HG02798 (cell line): ENCODE results near the gene SMAD3.
"Not testable (repeated sequence)": the region's sequence is repeated elsewhere in the genome, so short reads cannot be mapped to it uniquely, and the experiment has no call there.

Experiments
- ATAC-seq: cut with Tn5 transposase; IDR thresholded peaks from one replicate; pipeline ENCODE4 v1.9.1; 2021; ENCODE audit warnings: mild to moderate bottlenecking; ENCODE audit not compliant: unreplicated experiment, poor library complexity

Gene SMAD3

DNA sequence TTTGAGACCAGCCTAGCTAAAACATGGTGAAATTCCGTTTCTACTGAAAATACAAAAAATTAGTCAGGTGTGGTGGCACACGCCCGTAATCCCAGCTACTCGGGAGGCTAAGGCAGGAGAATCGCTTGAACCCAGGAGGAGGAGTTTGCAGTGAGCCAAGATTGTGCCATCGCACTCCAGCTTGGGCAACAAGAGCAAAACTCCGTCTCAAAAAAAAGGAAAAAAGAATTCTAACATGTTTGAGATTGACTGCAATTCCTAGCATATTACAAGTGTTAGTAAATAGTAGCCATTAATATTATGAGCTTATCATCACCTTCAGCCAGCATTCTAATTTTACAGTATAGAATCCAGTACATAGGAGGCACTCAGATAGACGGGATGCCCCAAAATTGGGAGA is 57.9 kb downstream of the SMAD3 start:
- not testable (repeated sequence) for ATAC-seq

DNA sequence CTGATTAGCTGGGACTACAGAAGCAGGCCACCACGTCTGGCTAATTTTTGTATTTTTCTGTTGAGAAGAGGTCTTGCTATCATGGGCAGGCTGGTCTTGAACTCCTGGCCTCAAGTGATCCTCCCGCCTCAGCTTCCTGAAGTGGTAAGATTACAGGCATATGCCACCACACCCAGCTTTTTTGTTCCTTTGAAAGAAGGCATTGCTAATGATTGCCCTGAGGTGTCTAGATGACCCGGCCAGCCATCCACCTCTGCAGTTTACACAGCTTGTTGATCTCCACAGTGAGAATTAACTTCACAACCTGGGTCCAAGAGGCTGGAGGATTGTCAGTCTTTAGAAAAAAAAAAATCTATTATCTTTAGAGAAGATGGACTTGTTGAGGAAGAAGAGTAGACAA is 58.7 kb downstream of the SMAD3 start:
- no peak for ATAC-seq

DNA sequence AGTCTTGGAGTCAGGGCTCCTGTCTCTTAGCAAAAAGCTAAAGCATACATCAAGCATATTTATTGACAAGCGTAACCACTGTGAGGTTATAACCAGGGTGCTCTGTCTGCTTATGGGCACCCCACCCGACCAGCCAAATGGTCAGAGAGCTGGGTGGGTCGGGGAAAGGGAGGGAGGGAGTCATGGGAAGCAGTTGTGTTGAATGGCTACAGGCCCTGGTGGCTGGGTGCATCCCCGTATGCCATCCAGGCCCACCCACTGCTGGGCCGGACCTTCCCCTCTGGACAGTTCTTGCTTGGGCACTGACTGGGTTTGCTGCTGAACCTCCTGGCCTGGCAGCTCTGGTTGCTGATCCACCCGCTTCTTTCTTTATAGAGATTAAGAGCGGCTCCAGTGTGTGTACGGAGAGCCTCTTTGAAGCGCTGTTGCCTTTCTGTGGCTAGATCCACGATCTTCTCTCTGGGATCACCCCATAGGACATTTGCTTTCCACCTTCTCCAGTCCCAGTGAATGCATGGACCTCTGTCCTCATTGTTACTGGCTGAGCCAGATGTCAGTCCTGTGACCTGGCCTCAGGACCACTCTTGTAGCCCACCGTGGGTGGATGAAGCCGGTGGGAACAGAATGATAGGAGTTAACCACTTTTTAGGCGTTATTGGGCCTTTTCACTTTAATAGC is 59.6 kb downstream of the SMAD3 start:
- no peak for ATAC-seq

DNA sequence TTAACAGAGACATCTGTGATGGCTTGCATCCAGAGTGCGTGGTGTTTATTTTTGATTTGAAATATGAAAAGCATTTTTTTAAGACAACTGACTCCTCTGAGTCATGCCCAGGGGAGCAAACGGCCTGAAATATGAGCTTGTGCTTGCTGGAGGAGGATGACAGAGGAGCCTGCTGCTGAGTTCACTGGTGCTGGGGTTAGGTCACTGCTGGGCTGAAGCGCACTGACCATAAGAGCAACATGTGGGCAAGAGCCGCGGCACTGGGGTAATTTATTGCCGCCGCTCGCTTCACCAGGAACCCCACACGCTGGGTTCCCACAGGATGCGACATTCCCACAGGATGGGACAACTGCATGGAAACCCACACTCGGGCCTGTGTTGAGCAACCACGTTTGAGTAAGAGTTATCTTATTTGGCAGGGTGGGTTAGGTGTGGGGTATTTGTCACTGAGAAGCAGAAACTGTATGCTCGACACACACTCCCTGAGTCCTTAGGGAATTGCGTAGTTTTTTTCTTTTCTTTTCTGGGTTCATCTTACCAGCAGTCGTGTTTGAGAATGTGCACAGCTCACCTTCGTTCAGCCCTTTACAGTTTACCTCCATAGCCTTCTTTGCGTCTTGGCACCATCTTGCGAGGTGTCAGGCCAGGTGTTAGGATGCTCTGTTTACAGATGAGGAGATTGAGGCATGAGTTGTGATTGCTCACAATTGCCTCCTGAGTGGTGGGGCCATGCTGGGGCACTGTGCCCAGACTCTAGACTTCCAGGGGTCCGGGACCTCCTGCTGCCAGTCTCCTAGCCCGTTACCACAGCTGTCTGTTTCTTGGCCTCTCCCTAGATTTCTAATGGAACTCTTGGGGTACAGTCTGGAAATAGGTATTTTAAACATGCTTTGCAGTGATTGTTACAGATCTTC is 60.4 kb downstream of the SMAD3 start:
- no peak for ATAC-seq

DNA sequence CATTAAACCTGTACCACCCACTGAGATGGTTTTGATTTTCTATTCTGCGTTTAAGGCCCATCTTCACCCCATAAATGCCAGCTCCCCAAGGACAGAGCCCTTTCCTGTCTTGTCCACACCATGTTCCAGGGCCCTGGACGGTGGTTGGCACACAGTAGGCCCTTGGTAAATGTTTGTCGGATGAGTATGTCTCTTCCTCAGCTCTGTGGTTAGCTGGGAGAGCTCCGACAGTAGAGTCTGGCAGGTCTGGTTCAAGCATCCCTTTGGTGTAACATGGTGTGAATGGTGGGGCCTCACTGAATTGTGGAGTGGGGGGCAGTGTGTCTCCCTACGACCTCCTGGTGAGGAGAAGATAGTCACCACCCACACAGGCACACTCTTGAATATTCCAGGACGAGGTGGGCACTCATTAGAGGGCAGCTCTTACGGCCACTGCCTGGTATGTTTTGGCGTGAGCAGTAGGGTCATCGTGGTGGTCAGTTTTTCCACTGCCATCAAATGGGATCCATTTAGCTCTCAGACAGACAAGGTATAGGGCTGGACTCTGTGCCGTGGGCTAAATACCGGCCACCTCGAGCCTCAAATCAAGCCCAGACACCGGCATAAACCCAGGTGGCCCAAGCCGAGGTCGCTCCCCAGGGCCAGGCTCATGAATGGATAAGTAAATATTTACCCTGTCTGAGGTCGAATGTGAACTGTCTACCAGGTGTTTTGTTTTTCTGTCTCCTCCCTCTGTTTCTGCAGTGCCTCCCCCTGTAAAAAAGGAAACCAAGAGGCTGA is 61.3 kb downstream of the SMAD3 start:
- ATAC-seq, result no peak

DNA sequence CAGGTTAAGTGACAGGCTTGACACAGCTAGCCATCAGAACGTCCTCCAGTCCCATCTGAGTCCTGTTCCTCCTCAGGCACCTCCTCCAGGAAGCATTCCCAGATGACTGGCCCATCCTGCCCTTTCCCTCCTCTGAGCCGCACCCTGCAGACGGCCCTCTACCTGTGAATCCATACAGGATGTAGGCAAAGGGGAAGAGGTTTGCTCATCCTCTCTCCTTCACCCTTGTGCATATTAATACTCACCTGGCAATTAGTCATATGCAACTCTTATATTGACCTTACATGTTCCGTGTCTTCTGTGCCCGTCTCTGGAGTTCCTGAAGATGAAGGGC is 61.9 kb downstream of the SMAD3 start:
- no peak for ATAC-seq

DNA sequence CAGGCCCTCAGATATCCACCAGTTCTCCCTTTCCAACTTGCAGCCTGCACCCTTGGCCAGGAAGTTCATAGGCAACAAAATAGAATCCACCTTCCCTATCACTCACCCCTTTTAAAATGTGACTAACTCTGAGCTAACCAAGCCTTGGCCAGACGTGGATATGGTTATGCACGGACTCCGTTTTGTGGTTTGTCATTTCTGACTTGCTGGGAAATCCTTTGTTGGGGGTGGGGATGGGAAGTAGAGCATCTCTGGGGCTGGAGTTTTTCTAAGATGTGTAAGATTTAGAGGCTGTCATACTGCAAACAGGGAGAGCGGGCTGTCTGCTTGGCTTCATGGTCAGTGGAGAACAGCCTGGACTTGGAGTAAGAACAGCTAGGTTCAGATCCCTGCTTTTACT is 62.6 kb downstream of the SMAD3 start:
- ATAC-seq, result no peak

DNA sequence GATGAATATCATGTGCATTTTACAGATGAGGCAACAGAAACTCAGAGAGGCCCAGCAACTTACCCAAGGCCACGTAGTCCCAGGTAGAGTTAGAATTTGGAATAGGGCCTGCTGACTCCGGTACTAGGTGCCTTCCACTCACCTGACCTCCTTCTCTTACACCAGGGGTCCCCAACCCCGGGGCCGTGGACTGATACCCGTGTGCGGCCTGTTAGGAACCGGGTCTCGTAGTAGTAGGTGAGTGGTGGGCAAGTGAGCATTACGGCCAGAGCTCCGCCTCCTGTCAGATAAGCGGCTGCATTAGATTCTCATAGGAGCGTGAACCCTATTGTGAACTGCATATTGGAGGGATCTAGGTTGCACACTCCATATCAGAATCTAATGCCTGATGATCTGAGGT is 64.8 kb downstream of the SMAD3 start:
- no peak for ATAC-seq

DNA sequence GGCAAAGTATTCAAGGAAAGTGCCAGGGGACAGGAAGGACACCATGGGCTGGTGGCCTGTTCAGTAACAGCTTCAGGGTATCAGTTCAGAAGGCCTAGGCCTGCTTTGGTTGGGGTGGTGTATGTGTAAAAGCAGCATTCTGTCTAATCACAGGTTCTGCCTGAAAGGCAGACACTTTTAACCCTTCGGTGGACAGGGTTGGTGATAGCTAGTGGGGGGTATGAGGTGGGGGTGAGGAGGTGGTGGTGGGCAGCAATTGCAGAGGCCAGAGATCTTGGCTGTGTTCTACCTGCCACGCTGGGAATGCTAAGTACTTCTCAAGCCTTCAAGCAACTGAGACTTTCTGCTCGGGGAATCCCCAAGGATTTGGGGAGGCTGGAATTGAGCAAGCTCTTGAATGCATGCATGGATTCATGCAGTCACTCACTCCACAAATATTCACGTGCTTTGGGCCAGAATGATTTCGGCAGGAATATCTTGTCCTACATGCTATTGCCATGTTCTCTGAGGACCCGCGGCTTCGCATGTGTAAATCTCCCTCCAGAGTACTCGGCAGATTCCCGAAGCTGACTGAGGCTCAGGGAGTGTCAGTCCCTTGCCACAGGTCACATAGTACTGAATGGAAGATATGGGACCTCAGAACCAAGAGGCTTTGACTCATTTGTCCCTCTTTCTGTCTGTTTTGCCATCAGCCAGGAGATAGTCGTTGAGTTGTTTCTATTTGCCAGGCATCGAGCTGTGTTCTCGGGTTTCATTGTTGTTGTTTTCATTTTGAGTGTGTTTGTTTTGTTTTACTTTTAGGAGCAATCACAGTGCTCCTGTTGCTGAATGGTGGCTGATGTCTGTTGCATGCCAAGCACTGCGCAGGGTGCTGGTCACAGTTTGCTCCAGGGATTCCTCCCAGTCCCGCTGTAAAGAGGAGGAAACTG is 65.5 kb downstream of the SMAD3 start:
- ATAC-seq, result no peak

DNA sequence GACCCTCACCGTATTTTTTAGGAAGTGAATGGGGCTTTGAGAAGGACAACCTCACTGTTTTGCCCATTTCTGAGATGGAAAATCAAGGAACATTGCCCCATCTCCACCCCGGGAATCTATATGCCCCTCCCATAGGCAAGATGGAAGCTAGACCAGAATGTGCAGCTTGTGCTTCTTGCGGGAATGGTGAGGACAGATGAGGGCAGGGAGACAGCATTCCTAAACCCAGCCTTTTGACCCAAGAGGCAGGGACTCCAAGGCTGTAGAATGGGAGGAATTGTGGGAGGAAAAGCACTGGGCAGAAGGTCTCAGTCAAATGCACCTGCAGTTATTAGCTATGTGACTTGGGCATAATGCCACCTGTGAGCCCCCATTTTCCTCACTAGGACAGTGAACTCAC is 66.9 kb downstream of the SMAD3 start:
- ATAC-seq, result no peak

DNA sequence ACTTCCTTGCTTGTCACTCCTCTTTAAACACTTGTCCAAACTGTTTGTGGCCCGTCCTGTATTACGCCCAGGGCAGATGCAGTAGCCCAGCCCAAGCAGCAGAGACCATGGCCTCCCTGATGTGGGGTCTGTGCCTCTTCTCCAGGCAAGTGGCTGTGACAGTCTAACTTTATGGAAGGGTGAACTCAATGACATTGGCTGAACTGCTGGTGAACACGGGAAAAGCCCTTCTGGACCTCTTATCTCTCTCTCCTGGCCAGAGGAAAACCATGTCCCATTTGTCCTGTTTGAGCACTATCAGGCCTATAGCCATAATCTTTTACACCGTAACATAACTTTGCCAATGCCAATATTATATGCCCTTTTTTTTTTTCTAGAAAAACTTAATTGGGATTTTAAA is 67.6 kb downstream of the SMAD3 start:
- ATAC-seq, result no peak

DNA sequence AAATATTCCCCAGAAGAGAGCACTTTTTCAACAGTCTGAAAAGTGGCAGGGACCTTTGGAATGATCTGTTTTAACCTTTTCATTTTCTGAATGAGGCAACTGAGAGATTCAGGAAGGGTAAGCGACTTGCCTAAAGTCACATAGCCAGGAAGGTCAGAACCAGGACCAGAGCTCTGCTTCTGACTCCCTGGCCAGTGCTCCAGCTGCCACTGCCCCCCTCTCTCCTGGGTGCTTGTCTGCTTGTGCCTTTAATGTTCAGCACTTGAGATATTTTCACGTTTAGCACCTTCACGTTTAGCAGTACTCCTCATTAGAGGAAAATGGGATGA is 68.3 kb downstream of the SMAD3 start:
- no peak for ATAC-seq

DNA sequence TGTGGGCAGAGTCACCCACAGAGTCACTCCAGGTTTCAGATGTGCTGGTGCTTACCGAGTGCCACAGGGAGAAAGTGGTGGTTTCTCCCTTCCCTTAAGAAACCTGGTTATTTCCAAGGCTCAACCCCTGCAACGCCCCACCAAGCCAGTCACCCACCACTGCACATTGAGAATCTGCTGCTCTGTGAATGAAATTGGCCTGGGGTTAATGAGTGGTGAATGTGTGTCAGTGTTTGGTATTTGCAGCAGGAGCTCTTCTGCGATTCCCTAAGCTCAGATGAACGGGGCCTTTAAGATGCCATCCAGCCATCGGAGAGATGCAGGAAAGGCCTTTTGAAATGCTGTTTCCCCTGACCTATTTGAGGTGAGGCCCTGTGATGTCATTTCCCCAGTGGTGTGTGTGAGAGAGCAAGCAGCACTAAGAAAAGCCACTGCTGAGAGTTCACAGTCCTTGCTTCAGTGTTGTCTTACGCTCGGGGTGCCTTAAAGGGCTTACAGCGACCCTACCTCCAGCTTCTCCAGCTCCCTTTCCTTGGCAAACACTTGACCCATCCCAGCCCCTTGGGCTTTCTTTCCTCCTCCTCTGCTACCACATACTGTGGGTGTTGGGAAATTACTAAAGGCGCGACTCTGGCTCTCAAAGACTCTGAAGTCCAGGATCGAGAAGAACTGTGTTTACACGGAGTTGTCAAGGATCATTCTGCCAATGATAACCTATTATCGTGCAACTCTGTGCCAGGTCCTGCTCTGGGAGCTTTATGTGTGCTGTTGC is 68.9 kb downstream of the SMAD3 start:
- ATAC-seq, result peak; percentile 72

DNA sequence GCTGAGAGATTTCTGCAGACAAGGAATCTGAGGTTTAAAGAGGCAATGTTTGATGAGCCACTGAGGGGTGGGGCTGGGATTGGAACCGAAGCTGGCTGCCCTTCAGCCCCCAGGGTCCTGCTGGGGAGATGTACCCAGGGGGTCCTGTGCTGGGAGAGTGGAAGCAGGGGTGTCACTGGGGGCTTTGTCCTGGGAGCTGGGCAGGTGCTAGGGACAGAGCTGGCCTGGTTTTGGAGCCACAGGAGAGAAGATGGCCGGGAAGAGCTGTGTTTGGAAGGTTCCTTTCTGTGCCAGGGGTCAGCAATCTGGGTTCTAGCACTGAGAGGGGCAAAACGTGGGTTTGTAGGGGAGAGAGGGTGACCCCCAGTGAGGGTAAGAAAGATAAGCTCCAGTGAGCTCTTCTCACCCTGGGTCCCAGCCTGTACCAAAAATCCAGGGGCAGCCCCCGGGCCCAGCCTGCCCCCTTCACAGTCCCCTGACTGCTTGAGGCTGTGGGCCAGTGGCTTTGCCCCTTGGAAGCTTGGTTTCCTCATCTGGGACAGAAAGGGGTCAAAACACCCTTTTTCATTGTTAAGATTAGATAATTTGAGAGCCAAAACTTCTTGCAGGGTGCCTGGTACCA is 69.6 kb downstream of the SMAD3 start:
- ATAC-seq, result peak; percentile 5

DNA sequence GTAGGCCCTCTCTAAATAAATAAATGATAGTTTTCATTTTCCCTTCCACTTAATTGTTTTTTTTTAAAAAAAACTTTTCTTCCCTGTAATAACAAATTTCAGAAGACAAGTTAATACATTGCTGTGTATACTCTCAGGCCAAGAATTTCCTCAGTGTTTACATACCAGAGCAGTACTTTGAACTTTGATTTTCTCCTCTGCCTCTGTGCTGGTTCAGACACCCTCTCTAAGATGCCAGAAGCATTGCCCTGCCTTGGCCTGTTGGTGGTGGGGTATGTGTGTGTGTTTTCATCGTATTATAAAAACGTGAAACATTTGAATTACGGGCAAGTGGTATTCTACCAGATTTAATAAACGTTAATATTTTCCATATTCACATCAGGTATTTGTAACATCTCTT is 70.1 kb downstream of the SMAD3 start:
- no peak for ATAC-seq

DNA sequence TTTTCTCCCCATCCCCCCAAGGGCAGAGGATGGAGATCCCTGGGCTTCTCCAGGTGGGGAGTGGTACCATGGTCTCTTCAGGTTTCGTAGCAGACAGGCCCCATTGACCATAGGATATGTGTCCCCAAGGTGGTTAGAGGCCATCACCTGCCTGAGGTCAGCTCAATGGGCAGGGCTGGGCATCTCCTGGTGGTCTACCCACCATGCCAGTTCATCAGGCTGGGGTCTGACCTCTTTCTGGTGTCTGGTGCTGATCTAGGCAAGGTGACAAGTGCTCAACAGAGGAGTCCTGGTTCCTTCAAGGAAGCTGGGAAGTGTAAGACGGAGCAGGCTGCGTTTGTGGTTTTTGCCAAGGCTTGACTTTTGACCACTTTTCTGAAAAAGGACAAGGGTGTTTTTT is 71.4 kb downstream of the SMAD3 start:
- no peak for ATAC-seq

DNA sequence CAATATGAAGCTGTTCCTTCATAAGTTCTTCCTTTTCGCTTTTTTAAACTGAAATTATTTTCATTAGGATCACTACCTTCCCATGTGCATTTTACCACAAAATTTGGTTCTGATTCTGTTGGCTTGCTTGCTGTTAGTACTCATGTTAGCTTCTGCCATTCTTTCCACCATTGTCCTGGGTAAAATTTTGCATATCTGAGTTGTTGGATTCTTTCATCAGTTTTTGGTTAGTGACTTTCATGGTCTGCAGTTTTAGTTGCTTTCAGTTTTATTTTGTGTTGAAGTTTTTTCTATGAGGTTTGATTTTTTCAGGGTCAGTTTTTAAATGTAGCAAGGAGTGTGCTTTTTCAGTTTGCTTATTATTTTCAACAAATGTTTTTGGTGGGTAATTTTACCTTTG is 71.9 kb downstream of the SMAD3 start:
- ATAC-seq, result no peak

DNA sequence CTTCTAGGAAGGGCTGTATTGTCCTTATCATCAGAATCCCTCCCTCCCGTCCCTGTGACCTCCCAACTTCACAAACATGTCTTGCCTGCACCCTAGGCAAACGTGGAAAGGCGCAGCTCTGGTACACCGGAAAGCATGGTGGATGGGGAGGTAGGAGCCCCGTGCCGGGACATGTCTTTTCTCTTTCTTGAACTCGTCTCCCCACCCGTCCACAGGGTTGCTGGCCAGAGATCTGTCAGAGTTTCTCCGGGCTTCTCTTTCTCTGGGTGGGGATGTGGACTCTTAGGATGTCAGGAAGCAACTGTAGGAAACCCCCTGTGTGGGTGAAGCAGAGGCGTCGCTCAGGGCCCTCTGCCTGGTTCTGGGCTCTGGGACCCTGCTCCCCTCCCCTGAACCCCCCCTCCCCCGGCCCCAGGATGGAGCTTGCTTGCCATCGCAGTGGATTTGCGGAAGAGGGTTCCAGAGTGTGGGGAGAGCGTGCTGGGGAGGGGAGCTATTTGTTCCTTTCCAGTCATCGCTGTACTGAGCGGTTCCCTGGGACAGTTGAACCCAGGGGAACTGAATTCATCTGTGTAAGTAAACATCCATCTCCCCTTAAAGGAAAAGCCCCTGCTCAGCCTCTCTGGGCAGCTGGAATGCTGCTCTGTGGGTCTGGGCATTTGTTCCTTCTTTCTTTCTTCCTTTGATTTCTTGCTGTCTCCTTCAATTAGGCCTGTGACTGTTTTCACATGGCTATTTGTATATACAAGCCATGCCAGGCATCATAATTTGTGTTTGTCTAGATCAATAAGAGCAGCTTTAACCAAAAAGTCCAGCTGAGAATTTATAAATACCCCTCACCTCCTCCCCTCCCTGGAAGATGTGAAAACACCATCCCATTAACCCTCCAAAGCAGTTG is 72.8 kb downstream of the SMAD3 start:
- no peak for ATAC-seq
